ENCODE results near the gene OPN5.

- TF ChIP-seq CTCF (IDR thresholded peaks at IDR 0.05) (no peak), POLR2A (IDR thresholded peaks at IDR 0.05) (no peak), EP300 (IDR thresholded peaks at IDR 0.05) (no peak)
Measured at GRCh38 chr6:47801984-47802383, 20.2 kb downstream of the OPN5 start.
